ENCODE data around the gene YTHDC1.
"Not testable (repeated sequence)": the region's sequence is repeated elsewhere in the genome, so short reads cannot be mapped to it uniquely, and the experiment has no call there.

Gene YTHDC1

DNA sequence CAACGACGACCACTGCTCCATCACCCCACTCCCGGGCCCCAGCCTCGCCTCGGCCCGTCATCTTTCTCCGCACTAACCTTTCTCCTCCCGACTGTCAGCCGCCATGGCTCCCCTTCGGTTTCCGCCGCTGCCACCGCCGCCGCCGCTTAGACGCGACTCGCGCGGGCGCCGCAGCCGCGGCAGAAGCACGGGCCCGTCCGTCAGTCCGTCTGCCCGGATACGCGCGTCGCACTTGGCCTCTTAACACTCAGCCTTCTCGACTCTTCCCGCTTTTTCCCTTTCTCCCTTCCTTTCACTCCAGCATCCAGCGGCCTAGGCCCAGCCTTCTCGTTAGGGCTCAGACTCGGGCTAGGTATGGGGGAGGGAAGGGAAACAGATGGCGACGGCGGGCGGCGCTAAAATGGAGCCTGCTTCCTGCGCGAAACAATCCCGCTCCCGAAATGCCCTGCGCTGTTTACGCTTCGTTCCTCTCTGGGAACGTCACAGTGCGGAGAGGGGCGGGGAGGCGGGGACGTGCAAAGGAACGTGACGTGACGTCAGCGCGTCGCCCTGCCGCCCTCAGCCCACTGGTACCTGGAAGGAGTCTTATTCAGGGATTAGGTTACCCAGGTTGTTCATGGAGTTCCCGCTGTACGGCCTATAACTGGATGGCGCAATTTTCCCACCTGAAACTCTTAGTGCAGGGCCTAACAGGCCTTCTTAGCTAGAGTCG lies at the start of gene YTHDC1:
YTHDC1 (minus strand) TSS at position 442 of the 712 bp plus-strand sequence; CDS start at position 105, 337 bp downstream.
- peak; percentile 97 for DNase-seq

DNA sequence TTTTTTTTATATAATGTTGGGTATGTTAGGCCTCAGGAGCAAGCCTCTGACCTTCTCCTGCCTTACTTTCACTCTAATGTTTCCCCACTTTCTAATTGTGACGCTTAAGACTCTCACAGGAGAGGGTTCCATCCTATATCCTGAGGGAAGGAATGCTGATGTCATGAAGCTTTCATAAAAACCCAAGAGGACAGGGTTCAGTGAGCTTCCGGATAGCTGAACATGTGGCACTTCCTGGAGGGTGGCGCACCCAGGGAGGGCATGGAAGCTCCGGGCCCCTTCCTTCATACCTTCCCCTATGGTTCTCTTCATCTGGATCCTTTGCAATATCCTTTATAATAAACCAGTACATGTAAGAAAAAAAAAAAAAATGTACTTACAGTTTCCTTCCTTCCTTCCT lies 49.4 kb upstream of the YTHDC1 start:
- DNase-seq = no peak

DNA sequence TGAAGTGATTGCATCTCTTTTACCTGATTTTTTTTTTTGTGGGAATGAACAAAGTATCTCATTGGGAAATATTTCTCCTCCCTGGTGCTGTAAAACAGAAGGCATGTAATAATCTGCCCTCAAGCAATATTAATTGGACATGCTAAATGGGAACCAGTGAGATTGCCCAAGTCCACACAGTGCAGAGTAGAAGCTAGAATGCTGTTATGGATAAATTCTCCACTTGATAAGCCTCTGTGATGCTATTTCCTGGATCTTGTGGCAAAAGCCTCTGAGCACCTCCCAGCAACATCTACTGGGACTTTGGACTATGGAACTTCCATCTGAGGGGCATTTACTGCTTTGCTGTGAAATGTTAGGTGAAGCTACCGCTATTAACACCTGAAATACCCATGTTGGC lies 46.9 kb upstream of the YTHDC1 start:
- DNase-seq = no peak

DNA sequence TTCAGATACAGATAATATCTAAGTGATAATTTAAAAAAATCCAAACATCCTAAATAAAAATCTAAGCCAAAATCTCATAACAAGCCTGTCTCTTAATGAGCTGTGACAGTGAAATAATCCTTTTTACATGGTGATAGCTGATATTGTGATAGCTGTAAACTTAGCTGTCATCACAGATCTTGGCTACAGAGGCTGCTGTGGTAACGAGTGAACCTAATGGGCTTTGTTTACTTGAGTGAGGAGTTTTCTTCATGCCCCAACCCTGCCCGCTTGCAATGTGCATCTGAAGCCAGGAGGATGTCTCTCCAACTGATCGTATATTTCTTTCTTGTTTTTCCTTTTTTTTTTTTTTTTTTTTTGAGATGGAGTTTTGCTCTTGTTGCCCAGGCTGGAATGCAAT lies 41.5 kb upstream of the YTHDC1 start:
- no peak for DNase-seq

DNA sequence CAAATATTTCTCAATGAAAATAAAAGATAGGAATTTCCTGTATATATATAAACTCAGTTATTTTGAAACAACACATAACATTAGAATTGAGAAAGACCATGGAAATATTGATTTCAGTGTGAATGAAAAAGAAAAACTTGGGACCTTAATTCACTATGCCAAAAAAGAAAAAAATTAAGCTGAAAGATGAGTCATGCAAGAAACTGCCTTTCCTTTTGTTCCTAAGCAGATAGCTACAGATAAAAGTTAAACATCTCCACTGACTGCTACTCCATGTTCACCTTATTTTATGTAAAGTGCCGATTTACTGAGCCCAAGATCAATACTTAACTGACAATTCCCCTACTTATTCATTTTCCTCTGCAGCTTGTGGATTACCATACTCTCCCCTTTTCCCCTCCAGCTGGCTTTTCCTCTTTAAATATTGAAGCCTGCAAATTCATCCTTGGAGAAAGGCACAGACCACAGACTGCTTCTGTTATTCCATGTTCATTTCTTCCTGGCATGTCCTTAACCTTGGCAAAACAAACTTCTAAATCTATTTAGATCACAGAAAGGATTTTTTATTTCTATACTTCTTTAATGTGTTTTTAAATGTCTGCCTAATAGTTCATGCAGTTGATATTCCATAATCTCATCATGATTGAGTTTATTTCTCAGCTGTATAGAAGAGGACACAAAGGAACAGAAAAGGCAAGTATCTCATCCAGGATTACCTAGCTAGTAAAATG lies 40.5 kb upstream of the YTHDC1 start:
- DNase-seq = no peak

DNA sequence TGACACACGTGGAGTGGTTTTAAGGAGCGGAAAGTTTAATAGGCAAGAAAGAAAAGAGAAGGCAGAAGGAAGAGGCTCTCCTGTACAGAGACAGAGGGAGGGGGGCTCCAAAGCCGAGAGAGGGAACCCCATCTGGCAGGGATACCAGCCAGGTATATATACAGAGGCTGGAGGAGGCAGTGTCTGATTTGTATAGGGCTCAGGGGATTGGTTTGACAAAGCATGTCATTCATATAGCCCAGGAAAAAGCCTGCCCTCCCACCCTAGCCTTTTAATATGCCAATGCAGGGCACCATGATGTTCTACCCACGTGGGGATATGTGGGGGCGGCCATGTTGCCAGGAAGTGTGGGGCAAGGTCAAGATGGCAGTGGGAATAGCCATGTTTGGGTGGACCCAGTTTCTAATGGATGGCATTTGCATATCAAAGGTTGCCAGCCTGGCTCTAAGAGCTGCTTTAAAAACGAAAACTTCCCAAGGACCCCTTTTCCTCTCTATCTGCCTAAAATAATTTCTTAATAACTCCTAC lies 39.6 kb upstream of the YTHDC1 start:
- not testable (repeated sequence) for DNase-seq

DNA sequence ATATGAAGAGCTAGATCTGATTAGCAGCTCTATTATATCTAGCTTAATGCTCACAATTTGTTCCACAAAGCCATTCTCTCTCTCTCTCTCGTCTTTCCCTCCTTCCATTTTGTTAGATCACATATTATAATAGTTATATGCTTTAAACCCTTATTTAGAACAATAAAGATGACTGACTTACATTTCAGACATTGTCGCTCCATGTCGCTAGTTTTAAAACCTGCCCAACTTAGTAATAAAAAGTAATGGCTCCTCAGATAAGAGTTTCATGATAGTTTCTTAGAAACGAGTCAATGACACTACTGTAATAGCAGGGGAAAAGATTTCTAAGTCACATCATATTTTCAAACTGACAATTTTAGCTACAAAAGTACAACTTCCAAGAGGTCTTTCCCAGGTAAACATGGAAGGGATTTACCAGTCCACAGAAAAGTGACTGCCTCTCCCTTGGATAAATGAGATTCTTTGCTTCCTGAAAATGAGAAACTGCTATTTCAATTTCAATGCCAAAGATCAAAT lies 38.5 kb upstream of the YTHDC1 start:
- no peak for DNase-seq

DNA sequence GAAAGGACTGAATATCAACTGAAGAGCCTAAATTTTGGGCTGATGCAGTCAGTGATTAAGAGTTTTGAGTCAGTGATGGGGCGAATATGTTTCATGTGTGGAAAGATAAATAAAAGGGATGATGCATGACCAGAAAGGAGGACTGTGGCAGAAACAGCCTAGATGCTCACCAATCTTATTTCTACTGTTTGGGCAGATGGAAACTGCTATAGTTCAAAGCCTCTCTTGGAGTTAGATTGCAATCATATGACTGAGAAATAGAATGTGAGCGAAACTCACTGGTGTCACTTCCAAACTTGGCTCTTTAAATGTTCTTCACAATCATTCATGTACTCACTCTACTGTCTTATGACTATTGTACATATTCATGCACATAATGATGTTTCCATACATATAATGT lies 35.4 kb upstream of the YTHDC1 start:
- no peak for DNase-seq

DNA sequence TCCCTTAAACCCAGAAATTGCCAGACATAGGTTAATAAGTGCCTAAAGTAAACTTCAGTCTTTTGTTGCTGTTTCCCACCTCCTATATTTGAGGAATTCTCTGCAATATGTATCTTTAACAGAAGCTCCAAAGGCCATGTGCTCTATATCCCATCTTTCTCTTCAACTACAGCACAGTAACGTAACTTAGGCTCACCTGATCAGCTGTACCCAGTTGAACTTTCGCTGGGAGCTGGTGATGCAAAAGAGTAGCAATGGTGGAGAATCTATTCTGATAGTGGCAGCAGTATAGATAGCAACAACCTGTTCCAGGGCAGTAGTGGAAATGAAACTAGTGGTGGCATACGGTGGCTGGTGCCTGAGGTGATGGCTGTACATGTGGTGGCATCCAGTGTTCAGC lies 33.2 kb upstream of the YTHDC1 start:
- no peak for DNase-seq

DNA sequence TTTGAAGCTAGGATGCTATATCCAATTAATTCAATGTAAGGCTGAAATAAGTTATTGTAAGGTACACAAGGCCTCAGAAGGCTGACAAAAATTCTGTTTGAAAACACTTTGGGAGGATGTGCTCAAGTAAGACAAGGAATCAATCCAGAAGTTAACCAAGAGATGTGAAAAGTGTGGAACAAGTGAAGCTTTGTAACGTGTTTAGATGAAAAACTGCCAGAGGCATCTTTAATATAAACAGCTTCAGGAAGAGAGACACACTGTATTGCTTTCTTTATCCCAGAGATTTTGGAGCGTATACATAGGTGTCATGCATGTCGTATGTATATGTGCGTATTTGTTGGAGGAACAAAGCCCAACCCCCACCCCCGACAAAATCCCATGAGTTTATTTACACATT lies 28.3 kb upstream of the YTHDC1 start:
- no peak for DNase-seq

DNA sequence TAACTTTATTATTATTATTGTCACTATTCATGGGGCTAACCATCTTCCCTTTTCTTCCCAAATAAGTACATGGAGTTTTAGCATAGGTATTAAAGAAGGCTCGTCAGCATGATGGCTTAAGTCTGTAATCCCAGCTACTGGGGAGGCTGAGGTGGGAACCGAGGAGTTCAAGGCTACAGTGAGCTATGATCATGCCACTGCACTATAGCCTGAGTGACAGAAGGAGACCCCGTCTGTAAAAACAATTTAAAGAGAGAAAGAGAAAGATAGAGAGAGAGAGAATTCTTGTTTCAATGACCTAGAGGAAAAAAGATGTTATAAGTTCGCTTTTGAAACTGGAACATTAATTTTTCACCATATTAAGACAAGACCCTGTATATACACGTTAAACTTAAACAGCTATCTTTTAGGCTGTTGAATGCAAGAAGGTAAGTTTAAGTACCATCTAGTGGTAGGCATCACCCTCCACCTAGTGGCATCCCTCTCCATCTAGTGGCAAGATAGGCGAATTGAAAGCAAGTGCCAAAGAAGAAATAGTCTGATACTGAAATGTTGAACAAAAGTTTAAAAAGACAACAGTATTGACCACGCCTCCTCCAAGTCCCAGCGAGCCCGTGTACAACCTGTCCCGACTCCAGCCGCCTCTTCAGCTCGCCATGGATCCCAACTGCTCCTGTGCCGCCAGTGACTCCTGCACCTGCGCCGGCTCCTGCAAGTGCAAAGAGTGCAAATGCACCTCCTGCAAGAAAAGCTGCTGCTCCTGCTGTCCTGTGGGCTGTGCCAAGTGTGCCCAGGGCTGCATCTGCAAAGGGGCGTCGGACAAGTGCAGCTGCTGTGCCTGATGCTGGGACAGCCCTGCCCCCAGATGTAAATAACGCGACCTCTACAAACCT lies 26.0 kb upstream of the YTHDC1 start:
- peak; percentile 52 for DNase-seq

DNA sequence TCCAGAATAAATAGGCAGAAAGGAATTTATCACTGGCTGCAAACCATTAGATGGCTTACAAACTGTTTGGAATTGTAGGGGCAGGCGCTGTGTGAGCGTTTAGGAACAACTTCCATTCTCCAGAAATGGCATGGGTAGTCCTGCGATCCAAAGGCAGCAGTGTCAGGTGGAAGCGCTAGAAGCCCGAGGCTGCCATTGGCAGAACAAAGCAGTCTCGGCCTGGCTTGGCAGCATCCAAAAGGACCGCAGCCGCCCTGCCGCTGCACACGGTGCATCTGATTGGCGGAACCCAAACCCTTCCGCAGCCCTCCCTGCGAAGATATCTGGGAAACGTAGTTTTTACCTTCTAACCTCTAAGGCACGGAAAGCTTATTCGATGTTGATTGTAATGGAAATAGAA lies 23.6 kb upstream of the YTHDC1 start:
- no peak for DNase-seq

DNA sequence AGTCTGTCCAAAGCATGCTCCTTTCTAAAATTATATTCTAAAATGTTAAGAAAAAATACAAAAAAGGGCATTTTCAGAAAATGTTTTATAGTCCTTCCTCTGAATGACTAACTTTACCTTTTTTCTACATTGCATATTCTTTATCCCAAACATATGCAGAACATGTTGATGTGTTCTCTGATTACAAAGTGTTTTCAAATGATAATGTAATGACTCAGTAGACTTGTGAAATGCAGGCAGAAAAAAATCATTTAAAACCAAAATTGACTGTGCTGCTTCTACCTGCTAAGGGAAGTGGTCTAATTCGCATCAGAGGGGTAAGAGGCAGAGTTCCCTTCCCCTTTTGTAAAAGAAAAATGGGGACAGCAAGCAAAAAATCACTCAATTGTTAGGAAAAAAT lies 22.7 kb upstream of the YTHDC1 start:
- DNase-seq = no peak

DNA sequence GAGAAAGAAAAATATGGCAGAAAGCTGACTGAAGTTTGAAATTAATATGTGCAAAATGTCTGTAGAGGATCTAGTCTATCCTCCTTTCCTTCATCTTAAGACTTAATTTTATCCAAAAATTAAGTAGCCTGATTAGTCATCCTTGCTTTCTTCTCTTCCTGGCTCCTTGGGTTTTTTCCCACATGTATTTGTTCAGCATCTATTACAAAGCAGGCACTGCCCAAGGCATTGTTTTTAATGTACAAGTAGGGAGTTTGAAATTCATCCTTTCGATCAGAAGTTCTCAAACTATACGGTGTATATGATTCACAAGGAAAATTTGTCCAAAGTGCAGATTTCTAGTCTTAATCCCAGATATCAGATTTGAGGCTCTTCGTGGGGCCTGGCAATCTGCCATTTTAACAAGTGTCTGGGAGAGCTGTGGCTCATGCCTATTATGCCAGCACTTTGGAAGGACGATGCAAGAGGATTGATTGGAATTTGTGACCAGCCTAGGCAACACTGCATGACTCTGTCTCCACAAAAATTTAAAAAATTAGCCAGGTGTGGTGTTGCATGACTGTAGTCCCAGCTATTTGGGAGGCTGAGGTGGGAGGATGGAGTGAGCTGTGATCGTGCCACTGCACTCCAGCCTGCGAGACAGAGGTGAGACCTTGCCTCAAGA lies 19.4 kb upstream of the YTHDC1 start:
- DNase-seq = no peak

DNA sequence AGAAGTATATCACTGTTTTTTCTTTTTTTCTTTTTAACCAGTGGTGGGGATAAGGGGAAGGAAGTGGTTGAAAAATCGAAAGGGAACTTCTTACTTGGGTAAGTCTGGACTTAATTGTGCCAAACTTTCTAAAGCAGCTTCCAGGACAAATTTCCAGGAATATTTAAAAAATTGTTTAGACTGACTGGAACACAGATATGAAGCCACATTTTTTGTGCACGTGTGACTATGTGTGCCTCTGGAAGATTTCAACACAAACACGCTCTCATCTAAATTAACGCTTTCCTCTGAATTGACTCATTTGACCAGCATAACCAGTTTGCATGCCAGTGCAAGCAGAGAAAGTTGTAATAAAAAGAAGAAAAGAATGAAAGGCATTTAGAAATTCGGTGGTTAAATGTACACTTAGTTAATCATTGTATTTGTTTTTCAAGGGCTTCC lies 18.8 kb upstream of the YTHDC1 start:
- DNase-seq = no peak

DNA sequence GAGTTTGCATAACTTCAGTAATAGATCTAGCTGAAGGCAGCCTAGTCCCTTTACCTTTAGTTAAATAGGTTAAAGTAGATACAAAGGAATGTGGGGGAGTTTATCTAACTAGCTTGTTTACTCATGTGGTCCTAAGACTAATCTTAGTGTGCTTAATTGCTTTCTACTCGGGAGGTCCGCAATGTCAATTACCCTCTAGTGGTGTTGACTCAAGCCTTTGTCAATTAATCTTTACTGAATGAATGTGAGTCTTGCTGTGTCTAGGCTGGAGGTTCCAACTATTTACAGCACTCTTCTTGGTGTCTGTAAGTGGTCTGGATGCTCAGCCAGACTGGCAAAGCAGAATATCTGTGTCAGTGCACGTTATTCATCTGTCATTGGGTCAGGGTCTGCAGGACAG lies 17.9 kb upstream of the YTHDC1 start:
- no peak for DNase-seq

DNA sequence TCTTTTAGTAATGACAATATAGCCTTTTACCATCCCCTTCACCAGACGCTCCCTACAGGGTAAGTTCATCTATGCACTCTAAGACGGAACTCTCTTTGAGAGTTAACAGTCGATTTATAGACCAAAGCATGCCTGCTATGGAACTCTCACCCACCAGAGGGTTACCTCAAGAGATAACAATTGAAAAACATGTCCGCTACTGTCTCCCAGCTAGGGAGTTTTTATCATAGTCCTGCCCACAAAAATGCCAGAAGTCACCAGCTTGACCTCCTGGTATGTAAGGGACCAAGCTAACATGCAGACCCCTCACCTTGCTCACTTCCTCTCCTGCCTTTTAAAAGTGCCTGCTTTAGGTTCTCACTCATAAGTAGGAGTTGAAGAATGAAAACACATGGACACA lies 16.7 kb upstream of the YTHDC1 start:
- DNase-seq = no peak

DNA sequence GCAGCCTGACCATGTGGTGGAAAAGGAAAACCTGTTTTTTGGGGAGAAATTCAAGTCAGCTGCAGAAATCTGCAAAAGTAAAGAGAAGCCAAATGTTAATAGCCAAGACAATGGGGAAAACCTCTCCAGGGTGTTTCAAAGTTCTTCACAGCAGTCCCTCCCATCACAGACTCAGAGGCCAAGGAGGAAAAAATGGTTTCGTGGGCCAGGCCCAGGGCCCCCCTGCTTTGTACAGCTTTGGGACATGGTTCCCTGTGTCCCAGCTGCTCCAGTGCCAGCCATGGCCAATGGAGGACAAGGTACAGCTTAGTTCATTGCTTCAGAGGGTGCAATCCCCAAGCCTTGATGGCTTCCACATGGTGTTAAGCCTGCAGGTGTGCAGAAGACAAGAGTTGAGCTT lies 15.2 kb upstream of the YTHDC1 start:
- DNase-seq = no peak

DNA sequence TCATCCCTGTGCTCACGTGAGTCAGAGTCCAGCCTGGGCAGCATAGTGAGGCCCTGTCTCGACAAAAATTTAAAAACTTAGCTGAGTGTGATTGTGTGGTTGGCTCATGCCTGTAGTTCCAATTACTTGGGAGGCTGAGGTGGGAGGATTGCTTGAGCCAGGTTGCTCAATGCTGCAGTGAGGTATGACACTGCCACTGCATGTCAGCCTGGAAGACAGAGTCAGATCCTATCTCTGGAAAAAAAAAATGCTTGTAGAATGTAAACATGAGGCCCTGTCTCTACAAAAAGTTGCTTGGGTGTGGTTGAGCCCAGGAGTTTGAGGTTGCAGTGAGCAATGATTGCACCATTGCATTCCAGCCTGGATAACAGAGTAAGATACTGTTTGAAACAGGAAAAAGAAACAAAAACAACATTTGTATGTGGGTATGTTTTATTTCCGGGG lies 11.3 kb upstream of the YTHDC1 start:
- no peak for DNase-seq

DNA sequence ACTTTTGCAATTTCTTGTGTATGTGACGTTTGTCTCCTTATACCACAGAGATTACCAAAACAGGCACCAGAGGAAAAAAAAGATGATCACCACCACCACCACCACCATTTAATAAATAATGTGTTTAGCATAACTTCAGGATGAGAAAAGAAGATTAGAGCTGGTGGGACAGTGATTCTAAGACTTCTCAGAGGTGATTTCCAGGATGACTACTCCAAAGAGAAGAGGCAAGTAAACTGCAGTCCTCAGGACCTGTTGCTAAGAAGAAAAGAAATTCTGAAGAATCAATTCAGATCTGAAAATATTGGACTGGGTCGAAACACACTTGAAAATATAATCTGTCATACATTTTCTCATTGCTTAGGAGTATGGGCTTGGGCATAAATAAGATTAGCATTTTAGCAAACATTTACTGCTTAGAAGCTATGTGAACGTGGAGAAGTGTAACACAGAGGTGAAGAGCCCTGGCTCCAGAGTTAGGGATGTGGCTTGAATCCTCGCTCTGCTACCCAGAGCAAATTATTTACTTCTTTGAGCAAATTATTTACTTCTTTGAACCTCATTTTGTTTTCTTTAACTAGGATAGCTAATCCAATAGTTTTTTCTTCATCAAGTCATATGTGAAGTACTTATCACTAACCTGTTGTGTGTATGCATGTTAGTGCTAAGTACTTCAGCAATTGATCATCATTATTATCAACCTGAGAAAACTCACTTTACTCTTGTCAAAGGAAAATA lies 10.5 kb upstream of the YTHDC1 start:
- no peak for DNase-seq

DNA sequence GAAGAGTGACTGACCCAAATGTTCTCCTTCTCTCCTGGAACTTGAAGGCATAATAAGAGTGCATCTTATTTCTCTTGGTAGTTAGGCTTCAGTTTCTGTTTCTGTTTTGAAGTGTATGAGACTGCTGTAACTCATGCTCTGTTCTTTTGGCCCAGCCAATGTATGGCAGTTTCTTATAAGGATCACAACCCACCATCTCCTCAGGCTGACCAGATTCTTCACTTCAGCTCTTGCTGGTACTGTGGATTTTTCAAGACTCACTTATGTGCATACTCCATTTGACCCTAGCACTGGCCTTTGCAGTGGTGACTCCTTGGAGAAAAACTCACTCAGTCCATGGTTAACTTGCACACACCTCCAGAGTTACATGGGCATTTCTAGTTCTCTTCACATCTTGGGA lies 9.6 kb upstream of the YTHDC1 start:
- no peak for DNase-seq

DNA sequence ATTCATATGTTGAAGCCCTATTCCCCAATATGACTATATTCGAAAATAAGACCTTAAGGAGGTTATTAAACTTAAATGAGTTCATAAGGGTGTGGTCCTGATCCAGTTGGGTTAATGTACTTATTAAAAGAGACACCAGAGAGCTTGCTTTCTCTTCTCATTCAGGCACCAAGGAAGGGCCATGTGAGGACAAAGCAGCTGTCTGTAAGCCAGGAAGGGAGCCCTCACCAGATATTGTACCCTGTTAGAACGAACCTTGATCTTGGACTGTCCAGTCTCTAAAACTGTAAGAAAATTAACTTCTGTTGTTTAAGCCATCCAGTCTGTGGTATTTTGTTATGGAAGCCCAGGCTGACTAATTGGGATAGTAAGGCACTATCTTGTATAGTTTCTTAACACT lies 9.1 kb upstream of the YTHDC1 start:
- DNase-seq = no peak

Measured in NCI-H510A treated with DMSO at 0.1 percent for 48 hours (cell line).